Type B pancreatic cell (in vitro differentiated cells): ENCODE results near the gene ANKRD6. TPM values are rescaled to one million over a fixed set of nuclear protein-coding genes. Genes with fewer than 3 reads are reported as not detected.

ENCODE experiments used
- DNase-seq: peaks from one replicate; pipeline ENCODE4 v3.0.0; 2021; ENCODE audit warnings: mixed read lengths; ENCODE audit not compliant: unreplicated experiment; ENCODE audit errors: extremely low spot score
- H3K27ac Mint-ChIP-seq: 2 replicates; pipeline ENCODE4 v1.8.0; 2021; ENCODE audit warnings: mild to moderate bottlenecking, mixed read lengths
- H3K27me3 Mint-ChIP-seq: 2 replicates; pipeline ENCODE4 v1.8.0; 2021; ENCODE audit warnings: mixed read lengths
- H3K36me3 Mint-ChIP-seq: 2 replicates; pipeline ENCODE4 v1.8.0; 2021; ENCODE audit warnings: mixed read lengths
- H3K4me1 Mint-ChIP-seq: one replicate; pipeline ENCODE4 v1.8.0; 2021; ENCODE audit warnings: mixed read lengths; ENCODE audit not compliant: unreplicated experiment
- H3K4me3 Mint-ChIP-seq: 2 replicates; pipeline ENCODE4 v1.8.0; 2021; ENCODE audit warnings: mild to moderate bottlenecking, mixed read lengths
- H3K9me3 Mint-ChIP-seq: 2 replicates; pipeline ENCODE4 v1.8.0; 2021; ENCODE audit warnings: mixed read lengths
- CTCF ChIP-seq: fragments of 200-600 bp; sonication (generic); conservative IDR thresholded peaks from 2 replicates; pipeline ENCODE4 v1.5.0; 2021; ENCODE audit warnings: antibody characterized with exemption, mild to moderate bottlenecking
- total RNA-seq: library from RNA; stranded (reverse); gene quantifications from 2 replicates; pipeline ENCODE4 v1.2.1, GENCODE V29; 2021; ENCODE audit warnings: low replicate concordance

Gene ANKRD6
- total RNA-seq, 1 donor from 2014 or later: 34.0 TPM

DNA sequence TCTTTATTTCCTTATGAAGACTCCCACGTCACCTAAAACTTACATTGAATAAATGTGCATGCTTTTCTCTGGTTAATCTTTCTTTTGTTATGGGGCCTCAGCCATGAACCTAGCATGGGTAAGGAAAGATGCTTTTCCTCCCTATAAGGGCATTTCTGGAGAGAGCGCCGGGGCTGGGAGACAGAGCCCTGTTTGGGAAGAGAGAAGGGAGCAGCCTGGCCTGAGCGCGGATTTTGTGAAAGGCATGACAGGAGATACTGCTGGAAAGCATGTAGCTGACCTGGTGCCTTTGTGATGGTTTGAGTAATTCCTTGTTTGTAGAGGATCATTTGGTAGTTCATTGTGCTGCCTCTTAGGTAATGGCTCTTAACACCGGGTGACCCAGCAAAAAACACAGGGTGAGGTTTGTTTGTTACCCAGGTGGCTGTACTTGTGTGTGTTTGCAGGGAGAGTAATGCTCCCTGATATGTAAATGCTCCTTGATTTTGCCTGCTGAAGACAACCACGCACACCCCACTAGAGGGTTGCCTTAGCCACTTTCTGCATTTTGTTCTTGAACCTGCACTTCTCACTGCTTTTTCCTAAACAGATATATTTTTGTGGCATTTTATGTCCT lies 59.2 kb downstream of the ANKRD6 start:
- TF ChIP-seq CTCF: no peak
- Mint-ChIP-seq H3K9me3 (no peaks in the 10 kb centered on the region), H3K36me3 (peaks cover 3% of the 10 kb centered on the region), H3K27me3 (no peaks in the 10 kb centered on the region), H3K4me3 (peak overlapping the region; percentile 52), H3K4me1 (peaks cover 7% of the 10 kb centered on the region), H3K27ac (peak overlapping the region; percentile 91)
- no peak for DNase-seq

GRCh38 chr6:89494131-89494793 lies 61.3 kb downstream of the ANKRD6 start:
- H3K36me3 Mint-ChIP-seq: peaks cover 3% of the 10 kb centered on the region
- H3K4me3 Mint-ChIP-seq: no peak overlapping the region
- no peaks in the 10 kb centered on the region for H3K27me3 Mint-ChIP-seq
- peaks cover 7% of the 10 kb centered on the region for H3K4me1 Mint-ChIP-seq
- no peak overlapping the region for H3K27ac Mint-ChIP-seq
- DNase-seq: no peak
- H3K9me3 Mint-ChIP-seq: no peaks in the 10 kb centered on the region
- peak; percentile 49 for TF ChIP-seq CTCF

- Mint-ChIP-seq H3K36me3 (peaks cover 3% of the 10 kb centered on the region), H3K9me3 (no peaks in the 10 kb centered on the region), H3K27ac (no peak overlapping the region), H3K27me3 (no peaks in the 10 kb centered on the region), H3K4me3 (no peak overlapping the region), H3K4me1 (peaks cover 16% of the 10 kb centered on the region)
- no peak for TF ChIP-seq CTCF
- no peak for DNase-seq
These were observed 63.1 kb downstream of the ANKRD6 start for GRCh38 chr6:89495961-89496535.

GRCh38 chr6:89500611-89501010 lies 67.7 kb downstream of the ANKRD6 start:
- Mint-ChIP-seq H3K4me1 (peaks cover 23% of the 10 kb centered on the region), H3K36me3 (no peaks in the 10 kb centered on the region), H3K9me3 (no peaks in the 10 kb centered on the region), H3K4me3 (no peak overlapping the region), H3K27me3 (no peaks in the 10 kb centered on the region), H3K27ac (no peak overlapping the region)
- no peak for TF ChIP-seq CTCF
- no peak for DNase-seq

GRCh38 chr6:89501222-89501621 lies 68.3 kb downstream of the ANKRD6 start:
- Mint-ChIP-seq H3K27me3 (no peaks in the 10 kb centered on the region), H3K27ac (peak overlapping the region; percentile 32), H3K36me3 (no peaks in the 10 kb centered on the region), H3K4me3 (no peak overlapping the region), H3K9me3 (no peaks in the 10 kb centered on the region), H3K4me1 (peaks cover 23% of the 10 kb centered on the region)
- TF ChIP-seq CTCF: no peak
- no peak for DNase-seq
